ENCODE results near the gene CIBAR2.

The CIBAR2 gene

DNA sequence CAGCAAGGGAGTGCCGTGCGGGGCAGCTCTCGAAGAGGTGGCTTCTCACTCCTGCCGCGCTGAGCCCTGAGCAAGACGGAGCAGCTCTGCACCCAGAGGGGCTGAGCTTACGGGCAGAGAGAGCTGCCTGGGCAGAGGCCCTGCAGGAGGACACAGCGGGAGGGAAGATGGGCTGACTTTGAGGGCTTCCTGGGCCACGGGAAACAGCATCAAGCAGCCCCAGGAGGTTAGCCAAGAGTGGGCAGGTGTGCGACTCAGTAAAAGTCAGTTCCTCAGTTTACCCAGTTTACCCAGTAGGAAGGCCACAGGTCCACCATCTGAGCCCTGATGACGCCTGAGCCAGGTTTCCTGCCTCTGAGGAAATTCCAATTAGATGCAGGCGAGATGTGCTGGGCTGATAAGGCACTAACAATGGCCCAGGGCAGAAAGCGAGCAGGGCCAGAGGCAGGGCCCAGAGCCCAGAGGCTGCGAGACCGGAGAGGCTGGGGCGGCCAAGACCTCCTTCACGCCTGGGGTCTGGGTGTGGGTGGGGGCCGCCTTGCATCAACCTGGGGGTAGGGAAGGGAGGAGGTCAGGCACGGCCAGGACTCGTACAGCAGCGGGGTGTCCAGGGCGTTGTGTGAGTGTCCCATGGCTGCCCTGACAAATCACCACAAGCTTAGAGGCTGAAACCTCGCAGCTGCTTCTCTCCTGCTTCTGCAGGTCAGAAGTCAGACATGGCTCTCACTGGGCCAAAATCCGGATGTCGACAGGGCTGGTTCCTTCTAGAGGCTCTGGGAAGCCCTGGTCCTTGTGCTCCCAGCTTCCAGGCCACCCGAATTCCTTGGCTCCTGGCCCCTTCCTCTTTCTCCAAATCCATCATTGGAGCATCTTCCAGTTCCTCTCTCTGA lies 32.0 kb upstream of the CIBAR2 start:
- no peak for DNase-seq (ENCODE audit: extremely low read depth in 1 of 2, low read depth in 1 of 2)

DNA sequence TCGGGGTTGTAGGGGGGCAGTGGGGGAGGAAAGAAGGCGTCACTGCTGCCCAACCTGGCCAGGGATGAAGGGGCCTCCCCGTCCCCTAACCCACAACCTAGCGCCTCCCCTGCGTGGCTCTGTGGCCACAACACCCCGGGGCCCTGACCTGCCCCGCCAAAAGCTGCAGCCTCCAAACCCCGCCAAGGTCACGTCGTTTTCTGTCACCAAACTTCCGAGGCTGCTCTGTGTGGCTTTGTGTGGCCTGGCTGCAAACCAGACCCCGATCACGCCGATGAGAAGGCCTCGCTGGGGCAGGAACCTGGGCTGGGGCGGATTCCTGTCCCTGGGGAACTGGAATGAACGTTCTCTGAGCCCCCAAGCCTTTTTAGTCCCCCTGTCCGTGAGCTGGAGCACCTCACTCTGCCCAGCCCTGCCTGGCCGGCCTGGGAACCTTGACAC lies 30.5 kb upstream of the CIBAR2 start:
- no peak for DNase-seq (ENCODE audit: extremely low read depth in 1 of 2, low read depth in 1 of 2)

DNA sequence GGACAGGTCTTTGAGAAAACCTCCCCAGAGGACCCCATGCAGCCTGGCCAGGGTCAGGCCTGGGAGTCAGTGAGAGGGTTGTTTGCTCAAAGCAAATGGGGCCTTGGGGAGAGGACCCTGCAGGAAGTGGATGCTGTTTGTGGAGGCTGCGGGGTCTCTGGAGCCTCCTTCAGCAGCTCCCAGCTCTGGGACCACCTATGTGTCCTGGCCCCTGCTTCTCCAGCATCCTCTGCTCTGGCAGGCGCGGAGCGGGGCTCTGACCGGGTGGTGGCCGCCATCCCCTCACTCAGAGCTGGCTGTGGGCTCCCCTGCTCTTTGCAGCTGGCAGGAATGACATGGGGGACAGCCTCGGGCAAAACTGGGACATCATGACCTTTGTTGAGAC lies 29.8 kb upstream of the CIBAR2 start:
- no peak for DNase-seq (ENCODE audit: extremely low read depth in 1 of 2, low read depth in 1 of 2)

DNA sequence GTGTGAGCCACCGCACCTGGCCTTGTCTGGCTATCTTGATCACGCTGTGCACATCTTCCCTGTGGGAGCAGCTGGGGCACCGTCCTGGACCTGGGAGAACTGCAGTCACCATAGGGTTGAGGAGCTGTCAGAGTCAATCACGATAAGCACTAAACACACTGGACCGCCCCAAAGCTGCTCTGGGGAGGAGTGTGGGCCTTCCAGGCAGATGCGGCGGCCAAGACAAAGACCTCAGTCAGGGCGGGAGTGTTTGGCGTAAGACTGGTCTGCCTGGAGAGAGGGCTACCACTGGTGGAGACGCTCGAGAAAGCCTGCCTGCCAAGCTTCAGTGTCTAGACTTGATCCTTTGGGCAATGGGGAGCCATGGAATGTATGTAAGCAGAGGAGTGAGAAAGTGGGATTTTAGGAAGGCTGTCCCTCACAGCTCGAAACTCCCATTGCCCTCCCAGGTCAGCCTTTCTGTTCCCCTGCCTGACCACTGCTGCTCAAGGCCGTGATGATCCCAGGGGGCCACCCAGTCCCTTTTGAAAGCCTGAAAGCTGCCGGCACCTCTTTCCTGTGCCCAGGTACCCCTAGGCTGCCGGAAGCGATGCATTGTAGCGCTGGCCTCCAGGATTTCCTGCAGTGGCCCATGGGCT lies 29.3 kb upstream of the CIBAR2 start:
- no peak for DNase-seq (ENCODE audit: extremely low read depth in 1 of 2, low read depth in 1 of 2)

DNA sequence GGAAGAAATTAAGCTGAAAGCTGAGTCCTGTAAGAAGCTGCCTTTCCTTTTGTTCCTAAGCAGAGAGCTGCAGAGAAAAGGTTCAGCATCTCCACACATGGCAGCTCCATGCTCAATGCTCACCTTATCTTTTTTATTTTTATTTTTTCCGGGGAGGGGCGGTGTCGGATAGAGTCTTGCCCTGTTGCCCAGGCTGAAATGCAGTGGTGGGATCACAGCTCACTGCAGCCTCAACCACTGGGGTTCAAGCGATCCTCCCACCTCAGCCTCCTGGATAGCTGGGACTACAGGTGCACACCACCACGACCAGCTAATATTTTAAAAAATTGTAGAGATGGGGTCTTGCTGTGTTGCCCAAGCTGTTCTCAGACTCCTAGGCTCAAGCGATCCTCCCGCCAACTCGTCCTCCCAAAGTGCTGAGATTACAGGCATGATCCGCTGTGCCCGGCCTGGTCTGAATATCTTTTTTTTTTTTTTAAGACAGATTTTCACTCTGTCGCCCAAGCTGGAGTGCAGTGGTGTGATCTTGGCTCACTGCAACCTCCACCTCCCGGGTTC lies 28.3 kb upstream of the CIBAR2 start:
- DNase-seq (ENCODE audit: extremely low read depth in 1 of 2, low read depth in 1 of 2): no peak

DNA sequence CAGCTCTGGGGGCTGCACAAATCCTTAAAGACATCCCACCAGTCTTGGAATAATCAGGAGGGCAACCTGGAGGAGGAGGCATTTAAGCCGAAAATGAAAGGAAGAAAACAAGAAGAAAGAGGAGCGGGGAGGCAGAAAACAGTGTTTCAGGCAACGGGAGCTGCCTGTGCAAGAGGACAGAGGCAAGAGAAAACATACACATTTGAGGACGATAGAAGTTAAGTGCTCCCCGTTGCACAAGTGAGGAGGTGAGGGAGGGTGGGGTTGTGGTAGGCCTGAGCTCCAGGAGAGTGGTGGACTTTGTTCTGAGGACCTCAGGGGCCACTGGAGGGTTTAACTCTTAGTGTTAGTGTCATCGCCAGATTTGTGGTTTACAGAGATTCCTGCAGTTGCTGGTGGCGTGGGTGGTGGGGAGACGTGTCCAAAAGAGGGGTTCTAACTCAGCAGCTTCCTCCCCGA lies 27.6 kb upstream of the CIBAR2 start:
- no peak for DNase-seq (ENCODE audit: extremely low read depth in 1 of 2, low read depth in 1 of 2)

DNA sequence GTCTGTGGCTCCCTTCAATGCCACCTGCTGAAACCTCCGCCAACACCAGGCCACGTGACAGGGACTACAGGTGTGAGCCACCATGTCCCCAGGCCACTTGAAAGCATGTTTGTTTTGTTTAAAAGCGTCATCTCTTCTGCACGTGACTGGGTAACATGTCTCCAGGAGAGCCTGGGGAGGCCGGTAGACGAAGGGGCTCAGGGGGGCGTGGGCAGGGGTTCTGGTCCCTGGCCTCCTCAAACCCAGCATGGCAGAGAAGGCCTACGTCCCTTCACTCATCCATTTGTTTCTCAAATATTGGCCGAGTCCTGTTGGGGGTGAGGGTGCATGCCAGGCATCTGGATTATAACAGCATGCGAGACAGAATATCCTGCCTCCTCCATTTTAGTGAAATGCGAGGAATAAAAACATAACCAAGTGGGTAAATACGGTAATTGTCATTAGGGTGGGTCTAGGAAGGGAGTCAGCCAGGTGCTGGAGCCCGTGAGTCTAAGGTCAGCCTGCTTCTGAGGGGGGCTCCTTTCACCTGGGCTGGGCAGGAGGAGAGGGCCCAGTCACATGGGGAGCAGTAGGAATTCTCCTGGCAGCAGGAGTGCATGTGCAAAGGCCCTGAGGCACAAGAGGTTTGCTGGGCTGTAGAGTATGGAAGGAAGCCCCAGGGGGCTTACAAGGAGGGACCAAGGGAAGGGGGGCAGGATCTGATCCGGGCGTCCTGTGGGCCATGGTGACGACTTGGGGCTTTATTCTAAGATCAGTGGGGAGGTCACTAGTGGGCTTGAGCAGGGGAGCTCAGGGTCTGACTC lies 26.8 kb upstream of the CIBAR2 start:
- DNase-seq (ENCODE audit: extremely low read depth in 1 of 2, low read depth in 1 of 2): no peak

DNA sequence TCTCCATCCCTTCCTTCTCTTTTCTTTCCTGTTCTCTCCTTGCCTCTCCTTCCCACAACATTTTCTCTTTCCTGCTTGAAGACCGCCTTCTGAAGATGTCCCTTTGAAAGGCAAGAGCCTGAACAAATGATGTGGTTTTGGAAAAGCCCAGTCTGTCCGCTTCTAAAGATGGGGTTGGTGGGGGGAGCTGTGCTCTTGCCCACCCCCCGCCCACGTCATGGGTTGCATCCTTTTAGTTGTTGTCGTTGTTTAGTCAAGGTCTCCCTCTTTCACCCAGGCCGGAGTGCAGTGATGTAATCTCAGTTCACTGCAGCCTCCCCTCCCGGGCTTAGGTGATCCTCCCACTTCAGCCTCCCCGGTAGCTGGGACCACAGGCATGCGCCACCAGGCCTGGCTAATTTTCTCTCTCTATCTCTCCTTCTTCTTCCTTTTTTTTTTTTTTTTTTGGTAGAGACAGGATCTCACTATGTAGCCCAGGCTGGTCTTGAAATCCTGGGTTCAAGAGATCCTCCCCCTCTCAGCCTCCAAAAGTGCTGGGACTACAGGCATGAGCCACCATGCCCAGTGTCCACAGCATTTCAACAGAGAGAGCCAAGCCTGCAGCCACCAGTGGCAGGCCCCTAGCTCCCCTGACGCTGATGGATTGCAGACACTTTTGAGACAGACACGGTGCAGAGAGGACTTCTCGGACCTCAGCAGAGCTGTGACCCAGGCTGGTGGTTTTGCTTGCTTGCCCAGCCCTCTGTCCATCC lies 26.0 kb upstream of the CIBAR2 start:
- DNase-seq (ENCODE audit: extremely low read depth in 1 of 2, low read depth in 1 of 2): no peak

DNA sequence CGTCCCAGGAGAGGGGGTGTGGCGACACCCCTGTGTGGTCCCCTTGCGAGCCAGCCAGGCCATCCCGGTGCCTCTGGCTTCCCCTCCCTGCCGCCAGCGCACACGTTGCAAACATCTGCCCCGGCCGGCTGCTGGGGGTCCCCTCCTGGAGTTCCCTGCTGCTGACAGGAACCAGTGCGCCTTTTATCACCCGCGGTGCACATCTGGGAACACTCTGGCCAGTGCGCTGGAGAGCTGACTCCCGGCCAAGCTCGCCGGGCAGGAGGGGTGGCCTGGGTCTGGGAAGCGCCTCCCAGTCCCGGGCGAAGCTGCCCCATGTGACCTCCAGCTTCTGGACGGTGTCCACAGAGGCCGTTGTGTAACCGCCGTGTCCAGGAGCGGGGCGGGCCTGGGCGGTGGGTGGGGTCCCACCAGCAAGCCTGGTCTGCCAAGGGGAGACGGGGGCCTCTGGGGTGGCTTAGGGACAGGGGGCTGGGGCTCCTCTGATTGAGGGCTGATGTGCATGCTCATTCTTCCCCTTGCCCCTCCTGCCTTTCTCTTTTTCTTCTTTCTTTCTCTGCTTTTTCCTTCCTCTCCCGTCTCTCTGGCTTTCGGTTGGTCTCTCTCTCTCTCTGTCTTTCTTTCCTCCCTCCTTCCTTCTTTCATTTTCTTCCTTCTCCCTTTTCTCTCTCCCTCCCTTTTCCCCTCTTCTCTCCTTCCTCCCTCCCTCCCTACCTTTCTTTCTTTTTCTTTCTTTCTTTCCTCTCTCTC lies 25.2 kb upstream of the CIBAR2 start:
- DNase-seq (ENCODE audit: extremely low read depth in 1 of 2, low read depth in 1 of 2): no peak

DNA sequence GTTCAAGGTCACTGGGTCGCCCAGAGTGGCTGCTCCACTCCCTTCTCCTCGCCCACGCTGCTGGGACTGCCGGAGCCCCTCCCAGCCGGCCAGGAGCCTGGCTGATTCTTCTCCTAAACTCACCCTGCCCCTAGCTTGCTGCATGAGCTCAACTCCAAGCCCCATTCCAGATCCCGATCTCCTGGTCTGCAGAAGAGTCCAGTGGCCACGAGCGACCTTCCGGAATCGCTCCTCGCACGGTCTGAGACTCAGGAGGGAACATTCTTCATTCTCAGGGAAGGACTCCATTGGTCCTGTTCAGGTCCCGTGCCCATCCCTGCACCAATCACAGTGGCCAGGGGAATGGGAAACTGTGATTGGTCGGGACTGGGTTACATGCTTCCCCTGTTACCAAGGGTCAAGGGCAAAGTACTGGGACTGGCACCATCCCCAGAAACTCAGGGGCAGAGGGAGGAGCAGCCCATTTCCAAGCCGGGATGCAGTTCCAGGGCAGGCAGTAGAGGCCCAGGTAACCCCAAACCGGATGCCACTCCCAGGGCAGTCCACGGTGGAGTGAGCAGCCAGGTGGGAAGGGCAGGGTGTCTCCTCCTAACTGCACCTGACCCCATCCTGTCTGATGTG lies 24.5 kb upstream of the CIBAR2 start:
- no peak for DNase-seq (ENCODE audit: extremely low read depth in 1 of 2, low read depth in 1 of 2)

DNA sequence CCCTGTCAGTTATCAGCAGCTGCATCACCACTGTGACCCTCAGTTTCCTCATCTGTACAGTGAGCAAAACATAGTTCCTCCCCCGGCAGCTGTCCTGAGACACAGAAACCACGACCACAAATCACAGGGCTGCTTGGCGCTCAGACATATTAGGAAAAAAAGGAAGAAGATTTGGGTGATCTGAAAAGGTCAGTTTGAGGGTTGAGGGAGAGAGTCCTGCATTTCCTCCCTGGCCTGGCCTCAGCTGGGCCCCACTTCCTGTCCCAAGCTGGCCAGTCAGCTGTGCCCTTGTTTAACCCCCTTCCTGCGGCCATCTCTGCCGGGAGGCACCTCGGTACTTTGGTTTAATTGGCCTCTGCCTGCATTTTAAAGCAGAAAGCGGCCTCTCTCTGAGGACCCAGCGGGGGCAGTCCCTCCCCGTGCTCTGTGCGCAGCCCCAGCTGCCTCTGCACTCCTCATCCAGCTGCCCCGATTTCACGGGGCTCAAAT lies 24.0 kb upstream of the CIBAR2 start:
- no peak for DNase-seq (ENCODE audit: extremely low read depth in 1 of 2, low read depth in 1 of 2)

DNA sequence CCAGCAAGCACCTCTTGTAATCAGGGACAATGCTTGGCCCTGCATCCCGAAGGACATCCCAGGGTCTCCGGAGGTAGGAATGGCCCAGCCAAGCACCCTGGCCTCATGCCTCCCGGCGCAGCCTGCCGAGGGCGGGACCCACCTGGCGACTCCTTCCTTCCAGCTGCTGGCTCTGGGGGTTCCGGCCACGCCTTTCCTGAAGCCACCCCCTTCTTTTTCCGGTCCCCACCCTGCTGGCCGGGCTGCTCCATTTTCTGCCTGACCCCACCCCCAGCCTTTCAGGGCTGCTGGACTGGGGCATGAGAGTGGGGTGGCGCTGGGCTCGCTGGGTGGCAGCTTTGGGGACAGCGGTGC lies 22.5 kb upstream of the CIBAR2 start:
- no peak for DNase-seq (ENCODE audit: extremely low read depth in 1 of 2, low read depth in 1 of 2)

DNA sequence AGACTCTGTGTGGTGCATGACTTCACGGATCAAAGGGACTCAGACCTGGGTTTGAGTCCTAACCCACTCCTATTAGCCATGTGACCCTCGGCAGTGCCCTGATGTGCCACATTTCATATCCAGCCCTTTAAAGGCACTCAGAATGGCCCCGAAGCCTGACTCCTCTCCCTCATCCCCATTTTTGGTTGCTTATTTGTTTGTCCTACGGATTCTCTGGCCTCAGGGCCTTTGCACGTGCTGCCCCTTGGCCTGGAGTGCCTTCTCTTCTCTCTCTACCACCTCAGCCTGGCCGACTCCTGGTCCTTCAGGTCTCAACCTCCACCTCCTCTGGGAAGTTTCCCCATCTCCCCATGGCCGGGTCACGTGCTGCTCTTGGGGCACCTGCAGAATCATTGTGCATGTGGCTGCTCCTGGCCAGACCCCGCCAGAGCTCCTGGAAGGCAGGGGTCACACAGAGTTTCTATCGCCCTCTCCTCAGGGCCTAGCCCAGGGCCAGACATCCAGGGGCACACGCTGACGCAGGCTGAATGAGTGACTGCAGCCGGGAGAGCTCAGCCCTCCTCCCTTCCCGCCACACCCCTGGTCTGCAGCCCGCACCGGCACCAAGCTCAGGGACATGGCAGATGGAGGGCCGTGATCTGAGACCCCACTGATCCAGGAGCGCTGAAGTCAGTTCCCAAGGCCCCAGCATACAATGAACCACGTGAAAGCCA lies 22.0 kb upstream of the CIBAR2 start:
- no peak for DNase-seq (ENCODE audit: extremely low read depth in 1 of 2, low read depth in 1 of 2)

DNA sequence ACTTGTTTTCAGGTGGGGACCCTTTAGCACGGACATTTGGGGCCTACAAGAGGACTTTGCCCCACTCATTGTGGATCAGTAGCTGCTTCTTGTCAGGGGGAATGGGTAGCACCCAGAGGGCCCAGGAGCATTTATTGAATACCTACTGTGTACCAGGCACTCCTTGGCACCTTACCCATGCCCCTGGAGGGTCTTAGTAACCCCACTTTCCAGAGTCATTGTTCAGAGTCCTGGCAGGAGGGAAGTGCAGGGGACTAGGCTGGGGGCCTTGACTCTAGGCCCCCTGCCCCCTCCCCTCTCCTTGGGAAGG lies 21.0 kb upstream of the CIBAR2 start:
- no peak for DNase-seq (ENCODE audit: extremely low read depth in 1 of 2, low read depth in 1 of 2)

DNA sequence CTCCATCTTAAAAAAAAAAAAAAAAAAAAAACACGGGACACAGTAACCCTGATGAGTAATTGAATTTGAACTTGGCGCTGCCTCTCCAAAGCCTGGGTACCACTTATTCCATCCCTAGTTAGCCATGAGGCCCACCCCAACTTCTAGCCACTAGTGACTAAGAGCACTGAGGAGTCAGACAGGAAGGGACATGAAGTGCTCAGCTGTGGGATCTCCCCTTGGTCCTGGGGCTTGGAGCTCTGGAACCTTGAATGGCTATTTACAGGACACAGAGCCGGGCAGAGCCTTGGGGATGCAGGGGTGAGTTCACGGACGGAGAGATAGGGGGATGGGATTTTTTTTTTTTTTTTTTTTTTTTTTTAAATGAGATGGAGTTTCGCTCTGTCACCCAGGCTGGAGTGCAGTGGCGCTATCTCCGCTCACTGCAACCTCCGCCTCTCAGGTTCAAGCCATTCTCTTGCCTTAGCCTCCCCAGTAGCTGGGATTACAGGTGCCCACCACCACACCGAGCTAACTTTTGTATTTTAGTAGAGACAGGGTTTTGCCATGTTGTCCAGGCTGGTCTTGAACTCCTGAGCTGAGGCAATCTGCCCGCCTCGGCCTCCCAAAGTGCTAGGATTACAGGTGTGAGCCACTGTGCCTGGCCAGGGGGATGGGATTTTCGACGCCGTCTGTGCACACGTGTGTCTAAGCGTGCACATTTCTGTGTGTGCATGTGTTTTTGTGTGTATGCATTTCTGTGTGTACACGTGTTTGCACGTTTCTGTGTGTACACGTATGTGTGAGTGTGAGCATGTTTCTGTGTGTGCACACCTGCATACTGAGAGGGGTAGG lies 20.4 kb upstream of the CIBAR2 start:
- DNase-seq (ENCODE audit: extremely low read depth in 1 of 2, low read depth in 1 of 2): no peak

DNA sequence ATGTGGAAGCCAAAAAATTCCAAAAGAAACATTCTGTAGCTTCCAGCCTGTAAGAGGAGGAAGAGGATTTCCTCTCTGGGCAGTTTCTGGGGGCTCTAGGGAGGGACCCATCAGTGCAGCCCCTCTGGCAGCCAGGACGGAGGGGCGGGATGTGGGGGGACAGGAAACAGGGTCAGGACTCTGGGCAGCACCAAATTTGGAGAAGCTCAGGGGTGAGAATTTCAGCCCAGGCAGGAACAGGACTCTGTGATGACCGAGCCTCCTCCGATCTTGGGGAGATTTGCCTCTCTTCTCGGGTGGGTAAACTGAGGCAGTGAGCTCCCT lies 18.4 kb upstream of the CIBAR2 start:
- no peak for DNase-seq (ENCODE audit: extremely low read depth in 1 of 2, low read depth in 1 of 2)

DNA sequence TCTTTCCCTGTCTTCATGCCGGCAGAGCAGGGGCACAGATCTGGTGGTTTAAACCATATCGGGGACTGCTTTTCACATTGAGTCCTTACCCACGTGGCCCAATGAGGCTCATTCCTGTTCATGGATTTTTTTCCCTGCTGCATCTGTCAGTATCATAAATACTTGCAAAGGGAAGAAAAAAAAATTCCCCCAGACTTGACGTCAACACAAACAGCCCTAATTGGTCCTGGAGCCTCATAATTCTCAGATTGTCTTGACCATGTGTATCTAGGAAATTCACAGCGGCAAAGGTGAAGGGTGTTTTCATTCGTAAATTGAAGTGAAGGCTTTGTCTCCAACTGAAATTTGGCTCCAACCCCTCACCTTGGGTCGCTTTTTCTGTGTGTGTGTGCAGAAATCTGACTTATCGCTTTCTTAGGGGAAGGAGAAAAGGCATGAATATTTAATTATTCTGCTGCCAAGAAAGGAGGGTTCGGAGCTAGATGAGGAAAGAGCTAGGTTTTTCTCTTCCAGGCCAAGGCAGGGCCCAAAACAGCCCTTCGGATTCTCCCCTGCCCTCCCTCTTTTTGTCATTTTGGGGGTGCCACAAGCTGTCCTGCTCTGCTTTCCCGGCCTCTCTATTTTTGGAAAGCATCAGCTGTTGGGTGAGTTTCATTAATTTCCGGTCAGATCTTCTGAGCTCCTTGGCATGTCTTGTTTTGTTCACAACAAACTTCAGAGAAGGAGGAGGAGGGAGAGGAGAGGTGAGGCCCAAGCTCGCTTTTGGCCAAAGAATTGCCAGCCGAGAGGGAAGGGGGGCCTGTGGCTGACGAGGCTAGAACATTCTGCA lies 17.8 kb upstream of the CIBAR2 start:
- no peak for DNase-seq (ENCODE audit: extremely low read depth in 1 of 2, low read depth in 1 of 2)
